ENCODE measurements around the gene S100A4.
"Not testable (repeated sequence)": the region's sequence is repeated elsewhere in the genome, so short reads cannot be mapped to it uniquely, and the experiment has no call there.

S100A4 gene

DNA sequence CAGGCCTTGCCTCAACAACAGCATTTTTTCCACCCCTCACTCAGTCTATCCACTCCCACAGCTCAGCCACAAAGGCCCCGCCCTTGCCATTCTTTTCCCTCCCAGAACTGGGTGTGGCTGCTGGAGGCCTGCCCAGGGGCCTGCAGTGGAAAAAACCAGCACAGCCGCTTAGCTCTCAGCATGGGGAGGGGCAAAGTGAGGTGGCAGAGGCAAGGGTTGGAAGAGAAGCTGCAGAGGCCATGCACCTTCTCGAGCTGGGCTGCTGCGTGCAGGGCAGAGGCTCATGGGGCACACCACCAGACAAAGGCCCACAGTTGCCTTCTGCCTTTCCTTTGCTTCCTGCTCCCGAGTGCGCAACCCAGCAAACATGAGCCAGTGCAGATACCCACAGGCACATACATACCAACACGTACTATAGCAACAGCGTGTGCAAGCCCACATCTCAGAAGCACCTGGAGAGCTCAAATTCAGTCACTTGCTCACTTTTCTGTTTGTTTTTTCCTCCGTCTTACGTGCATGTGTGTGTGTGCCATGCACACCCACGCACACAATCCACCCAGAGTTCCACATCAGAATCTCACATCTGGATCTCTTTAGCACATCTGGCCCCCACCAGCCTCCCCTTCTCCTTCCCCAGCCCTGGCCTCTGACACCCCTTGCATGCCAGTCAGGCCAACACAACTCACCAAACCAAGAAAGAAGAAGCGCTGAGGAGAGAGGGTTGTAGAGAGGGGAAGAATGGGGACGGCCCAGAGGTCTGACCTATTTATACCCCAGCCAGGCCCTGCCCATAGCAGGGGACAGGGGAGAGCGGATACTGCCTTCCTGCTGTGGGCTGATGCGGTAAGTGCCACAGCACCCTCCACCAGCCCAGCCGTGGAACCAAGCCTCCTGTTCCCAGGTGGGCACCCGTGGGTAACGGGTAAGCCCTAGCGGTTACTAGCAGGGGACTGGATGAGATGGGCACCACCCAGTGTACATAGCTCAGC lies at the start of gene S100A4:
Gene S100A4 (minus strand): TSS at position 740 of the 989 bp plus-strand sequence. CDS start 1,012 bp downstream, outside the sequence.
- DNase-seq (ENCODE audit: low read depth in 3 of 3) = peak; percentile 74 to 89 (median 87)

DNA sequence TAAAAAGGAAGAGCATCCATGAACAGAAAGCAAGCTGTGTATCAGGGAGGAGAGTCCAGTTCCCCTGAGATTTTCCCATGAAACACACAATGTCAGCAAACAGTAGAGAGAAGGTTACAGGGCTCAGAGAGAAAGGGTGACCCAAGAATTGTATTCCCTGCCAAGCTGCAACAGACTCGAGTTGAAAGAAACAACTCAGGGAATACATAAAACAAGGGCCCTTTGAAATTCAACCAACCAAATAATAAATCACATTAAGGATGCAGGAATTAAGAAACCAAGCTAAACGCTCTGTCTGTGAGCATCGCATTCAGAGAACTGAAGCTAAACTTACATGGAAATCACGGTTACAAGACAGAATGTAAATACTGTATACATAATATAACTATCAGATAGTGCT lies 47.1 kb upstream of the S100A4 start:
- no peak for DNase-seq (ENCODE audit: low read depth in 3 of 3)

DNA sequence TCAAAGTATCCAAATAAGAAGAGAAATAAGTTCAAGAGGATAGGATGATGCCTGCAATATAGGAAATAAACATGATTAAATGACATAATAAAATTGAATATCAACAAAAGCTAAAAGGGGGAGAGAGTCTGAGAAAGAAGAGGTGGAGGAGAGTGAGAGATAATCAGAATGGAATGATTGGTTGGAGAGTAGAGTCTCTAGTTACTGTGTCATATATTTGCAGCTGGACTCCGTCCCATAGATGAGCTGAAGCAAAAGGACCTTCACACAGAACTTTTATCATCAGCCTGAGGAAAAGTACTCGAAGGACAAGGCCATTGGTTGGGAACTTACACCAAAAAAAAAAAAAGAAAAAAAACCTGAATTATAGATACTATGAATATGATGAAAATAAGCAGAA lies 42.9 kb upstream of the S100A4 start:
- no peak for DNase-seq (ENCODE audit: low read depth in 3 of 3)

DNA sequence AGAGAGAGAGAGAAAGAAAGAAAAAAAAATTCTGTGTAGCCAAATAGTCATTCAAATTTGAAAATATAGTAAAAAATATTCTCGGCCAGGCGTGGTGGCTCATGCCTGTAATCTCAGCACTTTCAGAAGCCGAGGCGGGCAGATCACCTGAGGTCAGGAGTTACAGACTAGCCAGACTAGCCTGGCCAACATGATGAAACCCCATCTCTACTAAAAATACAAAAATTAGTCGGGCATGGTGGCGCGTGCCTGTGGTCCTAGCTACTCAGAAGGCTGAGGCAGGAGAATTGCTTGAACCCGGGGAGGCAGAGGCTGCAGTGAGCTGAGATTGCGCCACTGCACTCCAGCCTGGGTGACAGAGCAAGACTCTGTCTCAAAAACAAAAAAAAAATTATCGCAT lies 42.4 kb upstream of the S100A4 start:
- not testable (repeated sequence) for DNase-seq (ENCODE audit: low read depth in 3 of 3)

GRCh38 chr1:153587314-153587713 lies 41.7 kb upstream of the S100A4 start:
- no peak for DNase-seq (ENCODE audit: low read depth in 3 of 3)

DNA sequence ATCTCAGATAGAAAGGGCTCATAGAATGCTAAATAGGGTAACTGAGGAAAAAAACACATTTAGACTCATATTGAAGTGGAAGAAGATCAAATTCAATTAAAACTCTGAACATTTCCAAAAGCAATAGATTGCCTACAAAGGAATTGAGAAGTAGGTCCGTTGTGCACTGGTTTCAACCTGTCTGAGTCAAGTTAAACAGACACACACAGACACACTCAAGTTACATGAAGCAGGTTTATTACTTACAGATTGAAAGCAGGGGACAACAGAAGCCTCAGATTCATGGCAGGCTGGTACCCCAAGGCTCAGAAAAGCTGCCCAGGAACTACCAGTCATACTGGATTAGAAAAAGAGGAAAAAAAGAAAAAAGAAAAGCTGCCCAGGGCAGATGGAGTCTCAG lies 40.7 kb upstream of the S100A4 start:
- DNase-seq (ENCODE audit: low read depth in 3 of 3) = no peak

- DNase-seq (ENCODE audit: low read depth in 3 of 3) = no peak
These were observed 39.4 kb upstream of the S100A4 start for GRCh38 chr1:153585006-153585405.

- DNase-seq (ENCODE audit: low read depth in 3 of 3) = no peak
These were observed 38.4 kb upstream of the S100A4 start for GRCh38 chr1:153583976-153584375.

GRCh38 chr1:153583514-153583913 lies 37.9 kb upstream of the S100A4 start:
- not testable (repeated sequence) for DNase-seq (ENCODE audit: low read depth in 3 of 3)

DNA sequence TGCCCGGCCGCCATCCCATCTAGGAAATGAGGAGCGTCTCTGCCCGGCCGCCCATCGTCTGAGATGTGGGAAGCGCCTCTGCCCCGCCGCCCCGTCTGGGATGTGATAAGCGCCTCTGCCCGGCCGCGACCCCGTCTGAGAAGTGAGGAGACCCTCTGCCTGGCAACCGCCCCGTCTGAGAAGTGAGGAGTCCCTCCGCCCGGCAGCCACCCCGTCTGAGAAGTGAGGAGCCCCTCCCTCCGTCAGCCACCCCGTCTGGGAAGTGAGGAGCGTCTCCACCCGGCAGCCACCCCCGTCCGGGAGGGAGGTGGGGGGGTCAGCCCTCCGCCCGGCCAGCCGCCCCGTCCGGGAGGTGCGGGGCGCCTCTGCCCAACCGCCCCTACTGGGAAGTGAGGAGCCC lies 37.2 kb upstream of the S100A4 start:
- not testable (repeated sequence) for DNase-seq (ENCODE audit: low read depth in 3 of 3)

DNA sequence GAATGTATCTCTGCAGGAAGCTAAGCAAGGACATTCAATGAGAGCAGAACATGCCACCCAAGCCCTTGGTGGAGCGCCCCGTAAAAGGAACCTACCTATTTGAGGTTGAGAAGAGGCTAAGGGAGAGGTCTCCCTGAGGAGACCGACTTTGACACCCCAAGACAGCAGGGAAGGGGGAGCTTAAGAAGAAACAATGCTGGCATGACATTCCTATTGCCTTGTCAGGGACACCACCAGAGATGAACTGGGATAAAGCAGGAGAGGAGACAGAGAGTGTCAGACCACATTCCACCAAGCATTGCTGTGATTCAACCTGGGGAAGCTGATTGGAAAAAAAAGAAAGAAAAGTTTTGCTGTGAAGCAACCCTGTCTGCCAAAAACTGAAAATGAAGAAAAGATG lies 33.3 kb upstream of the S100A4 start:
- DNase-seq (ENCODE audit: low read depth in 3 of 3) = no peak

DNA sequence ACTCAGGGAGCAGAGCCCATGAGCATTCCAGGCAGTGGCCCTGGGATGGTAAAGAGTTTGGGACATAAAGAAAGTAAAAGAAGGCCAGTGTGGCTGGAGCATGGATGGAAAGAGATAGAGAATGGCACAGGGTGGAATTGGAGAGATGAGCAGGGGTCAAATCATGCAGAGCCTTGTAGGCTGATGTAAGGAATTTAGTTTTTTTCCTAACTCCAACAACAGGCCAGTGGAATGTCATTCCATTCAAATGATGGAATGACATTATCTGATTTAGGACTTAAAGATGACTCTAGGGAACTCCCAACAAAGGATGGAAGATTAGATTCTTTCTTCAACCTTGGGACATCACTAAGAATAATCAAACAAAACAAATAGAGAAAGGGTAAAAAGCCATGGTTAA lies 32.9 kb upstream of the S100A4 start:
- no peak for DNase-seq (ENCODE audit: low read depth in 3 of 3)

GRCh38 chr1:153577624-153578051 lies 32.0 kb upstream of the S100A4 start:
- no peak for DNase-seq (ENCODE audit: low read depth in 3 of 3)

DNA sequence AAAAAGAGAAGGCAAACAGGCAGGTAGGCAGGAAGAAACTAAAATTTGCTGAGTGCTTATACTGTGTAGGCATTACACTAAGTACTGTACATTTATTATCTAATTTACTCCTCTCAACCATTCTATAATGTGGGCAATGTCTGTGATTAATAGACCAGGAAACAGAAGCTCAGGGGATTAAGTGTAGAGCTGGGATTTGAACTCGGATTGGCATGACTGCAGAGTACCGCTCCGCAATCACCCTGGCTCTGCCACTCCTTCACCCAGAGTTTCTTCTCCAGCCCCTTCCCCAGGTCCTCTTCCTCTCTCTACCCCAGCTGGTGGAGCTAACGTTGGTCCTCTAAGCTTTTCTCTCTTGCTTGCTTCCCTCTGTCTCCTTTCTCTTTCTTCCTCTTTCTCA lies 31.5 kb upstream of the S100A4 start:
- no peak for DNase-seq (ENCODE audit: low read depth in 3 of 3)

DNA sequence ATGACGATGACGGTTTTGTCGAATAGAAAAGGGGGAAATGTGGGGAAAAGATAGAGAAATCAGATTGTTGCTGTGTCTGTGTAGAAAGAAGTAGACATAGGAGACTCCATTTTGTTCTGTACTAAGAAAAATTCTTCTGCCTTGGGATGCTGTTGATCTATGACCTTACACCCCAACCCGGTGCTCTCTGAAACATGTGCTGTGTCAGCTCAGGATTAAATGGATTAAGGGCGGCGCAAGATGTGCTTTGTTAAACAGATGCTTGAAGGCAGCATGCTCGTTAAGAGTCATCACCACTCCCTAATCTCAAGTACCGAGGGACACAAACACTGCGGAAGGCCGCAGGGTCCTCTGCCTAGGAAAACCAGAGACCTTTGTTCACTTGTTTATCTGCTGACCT lies 29.9 kb upstream of the S100A4 start:
- not testable (repeated sequence) for DNase-seq (ENCODE audit: low read depth in 3 of 3)

GRCh38 chr1:153575081-153575491 lies 29.5 kb upstream of the S100A4 start:
- DNase-seq (ENCODE audit: low read depth in 3 of 3) = not testable (repeated sequence)

GRCh38 chr1:153573351-153573750 lies 27.7 kb upstream of the S100A4 start:
- no peak for DNase-seq (ENCODE audit: low read depth in 3 of 3)

DNA sequence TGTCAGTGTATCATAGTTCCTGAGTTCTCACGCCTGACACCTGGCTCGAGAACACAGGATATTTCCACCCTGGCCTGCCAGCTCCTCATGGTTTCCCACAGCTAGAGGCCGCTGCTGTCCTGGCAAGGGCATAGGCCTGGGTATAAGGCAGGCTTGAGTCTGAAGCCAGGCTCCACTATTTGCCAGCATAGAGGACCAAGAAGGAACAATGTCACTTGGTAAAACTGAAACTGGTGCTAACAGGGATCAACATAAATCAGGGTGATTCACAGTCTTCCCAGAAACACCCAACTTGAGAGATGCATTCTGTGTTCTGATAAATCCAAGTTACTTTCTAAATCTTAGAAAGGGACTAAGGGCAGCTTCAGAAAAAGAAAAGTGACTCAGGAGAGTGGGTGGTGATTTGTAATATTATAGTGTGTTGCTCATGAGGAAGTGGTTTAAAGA lies 27.0 kb upstream of the S100A4 start:
- DNase-seq (ENCODE audit: low read depth in 3 of 3) = peak in 2 of 3 experiments; percentile 23 to 29

DNA sequence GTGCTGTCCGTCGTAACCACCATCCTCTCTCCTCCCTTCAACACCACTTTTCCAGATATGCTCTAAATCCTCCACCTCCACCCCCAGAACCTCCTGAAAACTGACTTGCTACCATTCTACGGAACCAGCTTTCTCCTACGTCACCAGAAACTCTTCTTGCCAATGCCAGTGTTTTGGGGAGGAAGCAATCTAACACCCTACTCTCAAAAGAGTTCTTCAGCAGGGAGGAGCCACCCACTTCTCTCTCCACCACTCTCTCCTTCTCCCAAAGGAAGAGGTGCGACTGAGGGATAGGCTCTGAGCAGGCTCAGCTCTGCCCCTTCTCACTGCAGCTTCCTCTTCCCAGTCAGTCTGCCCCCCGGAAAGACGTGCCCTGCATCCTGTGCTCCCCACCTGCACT lies 26.1 kb upstream of the S100A4 start:
- DNase-seq (ENCODE audit: low read depth in 3 of 3) = no peak

DNA sequence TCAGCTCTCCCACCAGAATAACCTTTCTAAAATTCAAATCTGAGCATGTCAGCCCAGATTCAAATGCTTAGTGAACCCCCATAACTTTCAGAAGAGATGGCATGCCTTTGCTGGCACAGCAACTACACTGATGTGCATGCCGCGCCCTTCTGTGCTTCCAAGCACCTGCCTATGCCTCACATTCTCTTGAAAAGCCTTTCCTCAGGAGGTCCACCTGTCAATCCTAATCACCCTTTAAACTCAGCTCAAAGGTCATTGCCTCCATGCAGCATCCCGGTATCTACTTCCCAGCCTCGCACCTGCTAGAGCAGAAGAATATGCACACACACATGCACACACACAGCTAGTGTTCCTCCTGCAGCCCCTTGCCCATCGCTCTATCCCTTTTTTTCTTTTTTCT lies 25.3 kb upstream of the S100A4 start:
- no peak for DNase-seq (ENCODE audit: low read depth in 3 of 3)

- DNase-seq (ENCODE audit: low read depth in 3 of 3) = no peak
These were observed 23.9 kb upstream of the S100A4 start for GRCh38 chr1:153569465-153569864.

GRCh38 chr1:153568367-153569099 lies 22.9 kb upstream of the S100A4 start:
- DNase-seq (ENCODE audit: low read depth in 3 of 3) = peak; percentile 63 to 70 (median 69)
